Fibroblast of villous mesenchyme (primary cell): ENCODE measurements around the gene RSPO1. TPM values are rescaled to one million over a fixed set of nuclear protein-coding genes. Genes with fewer than 3 reads are reported as not detected.

Source experiments
- DNase-seq: peaks from one replicate; pipeline ENCODE4 v3.0.0-alpha.2; 2010; ENCODE audit warnings: low read depth
- H3K4me3 ChIP-seq: 2 replicates; pipeline ENCODE4 v1.5.1; 2011; ENCODE audit warnings: low read depth, mild to moderate bottlenecking, low read length
- CTCF ChIP-seq: IDR thresholded peaks from 2 replicates; pipeline ENCODE4 v1.5.1; 2012; ENCODE audit warnings: low read depth, mild to moderate bottlenecking, low read length; ENCODE audit not compliant: insufficient read depth
- total RNA-seq: library from RNA; depleted of rRNA; stranded (reverse); fragments of >200 nt; gene quantifications from 2 replicates; pipeline ENCODE4 v1.2.3, GENCODE V29; 2012

Gene RSPO1
- total RNA-seq, 1 donor, result not detected

GRCh38 chr1:37676281-37677142 lies 41.8 kb upstream of the RSPO1 start:
- peak; percentile 96 for DNase-seq
- peak; percentile 3 for TF ChIP-seq CTCF
- H3K4me3 ChIP-seq, result no peak overlapping the region

- no peak overlapping the region for H3K4me3 ChIP-seq
- no peak for DNase-seq
- TF ChIP-seq CTCF, result no peak
Measured at GRCh38 chr1:37673920-37674319, 39.2 kb upstream of the RSPO1 start.

GRCh38 chr1:37672136-37672870 lies 37.6 kb upstream of the RSPO1 start:
- TF ChIP-seq CTCF, result no peak
- peak; percentile 18 for DNase-seq
- H3K4me3 ChIP-seq, result no peak overlapping the region

GRCh38 chr1:37671261-37671660 lies 36.6 kb upstream of the RSPO1 start:
- H3K4me3 ChIP-seq, result no peak overlapping the region
- no peak for TF ChIP-seq CTCF
- no peak for DNase-seq

GRCh38 chr1:37670133-37670532 lies 35.4 kb upstream of the RSPO1 start:
- no peak for TF ChIP-seq CTCF
- H3K4me3 ChIP-seq, result no peak overlapping the region
- DNase-seq, result no peak

- no peak for DNase-seq
- no peak overlapping the region for H3K4me3 ChIP-seq
- no peak for TF ChIP-seq CTCF
Measured at GRCh38 chr1:37667023-37667671, 32.5 kb upstream of the RSPO1 start.
